HFFc6 (cell line): Measurements from ENCODE around the gene IRAK3. TPM values are rescaled to one million over a fixed set of nuclear protein-coding genes. Genes with fewer than 3 reads are reported as not detected.
"Not testable (repeated sequence)": the region's sequence is repeated elsewhere in the genome, so short reads cannot be mapped to it uniquely, and the experiment has no call there.

Experiments
- DNase-seq: peaks from one replicate; pipeline ENCODE4 v3.0.0-alpha.2; 2018
- H3K27ac Mint-ChIP-seq: 2 replicates; pipeline ENCODE4 v1.8.0; 2020; ENCODE audit warnings: mild to moderate bottlenecking, mixed read lengths
- H3K27me3 Mint-ChIP-seq: 2 replicates; pipeline ENCODE4 v1.8.0; 2021; ENCODE audit warnings: mild to moderate bottlenecking, moderate library complexity, mixed read lengths; ENCODE audit not compliant: insufficient read depth
- H3K36me3 Mint-ChIP-seq: 2 replicates; pipeline ENCODE4 v1.8.0; 2021; ENCODE audit warnings: low read depth, mixed read lengths
- H3K4me1 Mint-ChIP-seq: 2 replicates; pipeline ENCODE4 v1.8.0; 2020; ENCODE audit warnings: low read depth, mixed read lengths
- H3K4me3 Mint-ChIP-seq: 2 replicates; pipeline ENCODE4 v1.8.0; 2020; ENCODE audit warnings: mild to moderate bottlenecking, moderate library complexity, mixed read lengths
- H3K9me3 Mint-ChIP-seq: 2 replicates; pipeline ENCODE4 v1.8.0; 2020; ENCODE audit warnings: mild to moderate bottlenecking, mixed read lengths
- total RNA-seq, 6 experiments: library from RNA; stranded (reverse); fragmentation: NEBNext Ultra II Directional; extraction: Animal tissue kit (Norgen Biotek cat#: 25700); gene quantifications; 2 replicates in 1 of 6; 3 replicates in 5 of 6; pipeline ENCODE4 v1.2.3, GENCODE V29; 2021
- TF ChIP-seq, protein P1 (sequence below): fragments of 200-600 bp; sonication (generic); IDR thresholded peaks from 2 replicates; pipeline ENCODE4 v1.5.0; 2021; ENCODE audit warnings: antibody characterized with exemption, mild to moderate bottlenecking

Gene IRAK3
- total RNA-seq, 6 experiments from 2014 or later: 0.83 to 4.7 (median 3.6) TPM

DNA sequence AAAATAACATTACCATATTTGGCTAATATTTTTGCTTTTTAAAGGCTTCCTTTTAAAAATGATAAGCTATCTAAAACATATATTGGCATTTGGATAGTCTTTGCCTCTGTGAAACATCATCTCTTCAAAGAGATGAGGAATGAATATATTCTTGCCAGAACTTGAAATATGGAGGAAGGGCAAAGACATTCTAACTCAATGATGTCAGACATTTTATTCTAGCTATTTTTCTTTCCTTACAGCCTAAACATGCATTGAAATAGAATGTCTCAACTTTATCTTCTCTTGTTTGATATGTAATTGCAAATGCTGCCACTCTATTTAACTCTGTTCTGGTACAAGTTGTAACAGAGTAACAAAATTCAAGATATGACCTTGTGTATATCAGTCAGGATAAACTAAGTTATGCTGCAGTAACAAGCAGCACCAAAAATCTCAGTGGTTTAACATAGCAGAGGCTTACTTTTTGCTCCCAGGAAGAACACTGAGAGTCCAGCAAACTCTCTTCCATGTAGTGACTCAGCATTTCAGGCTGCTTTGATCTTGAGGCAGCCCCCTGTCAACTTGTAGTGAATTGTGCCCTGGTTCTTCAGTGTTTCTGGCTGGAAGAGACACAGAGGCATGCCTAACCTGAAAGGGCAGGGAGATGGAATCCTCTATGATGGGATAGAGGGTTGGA, 11.0 kb downstream of the IRAK3 start:
- Mint-ChIP-seq H3K27ac (no peak overlapping the region), H3K36me3 (peaks cover 6% of the 10 kb centered on the region; the same call in 1 of the 2 replicates), H3K4me3 (no peak overlapping the region), H3K9me3 (peaks cover 5% of the 10 kb centered on the region; the same call in 1 of the 2 replicates), H3K4me1 (peaks cover 20% of the 10 kb centered on the region), H3K27me3 (peaks cover 6% of the 10 kb centered on the region; the same call in 1 of the 2 replicates)
- TF ChIP-seq, protein P1, sequence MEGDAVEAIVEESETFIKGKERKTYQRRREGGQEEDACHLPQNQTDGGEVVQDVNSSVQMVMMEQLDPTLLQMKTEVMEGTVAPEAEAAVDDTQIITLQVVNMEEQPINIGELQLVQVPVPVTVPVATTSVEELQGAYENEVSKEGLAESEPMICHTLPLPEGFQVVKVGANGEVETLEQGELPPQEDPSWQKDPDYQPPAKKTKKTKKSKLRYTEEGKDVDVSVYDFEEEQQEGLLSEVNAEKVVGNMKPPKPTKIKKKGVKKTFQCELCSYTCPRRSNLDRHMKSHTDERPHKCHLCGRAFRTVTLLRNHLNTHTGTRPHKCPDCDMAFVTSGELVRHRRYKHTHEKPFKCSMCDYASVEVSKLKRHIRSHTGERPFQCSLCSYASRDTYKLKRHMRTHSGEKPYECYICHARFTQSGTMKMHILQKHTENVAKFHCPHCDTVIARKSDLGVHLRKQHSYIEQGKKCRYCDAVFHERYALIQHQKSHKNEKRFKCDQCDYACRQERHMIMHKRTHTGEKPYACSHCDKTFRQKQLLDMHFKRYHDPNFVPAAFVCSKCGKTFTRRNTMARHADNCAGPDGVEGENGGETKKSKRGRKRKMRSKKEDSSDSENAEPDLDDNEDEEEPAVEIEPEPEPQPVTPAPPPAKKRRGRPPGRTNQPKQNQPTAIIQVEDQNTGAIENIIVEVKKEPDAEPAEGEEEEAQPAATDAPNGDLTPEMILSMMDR: no peak
- DNase-seq: no peak

DNA sequence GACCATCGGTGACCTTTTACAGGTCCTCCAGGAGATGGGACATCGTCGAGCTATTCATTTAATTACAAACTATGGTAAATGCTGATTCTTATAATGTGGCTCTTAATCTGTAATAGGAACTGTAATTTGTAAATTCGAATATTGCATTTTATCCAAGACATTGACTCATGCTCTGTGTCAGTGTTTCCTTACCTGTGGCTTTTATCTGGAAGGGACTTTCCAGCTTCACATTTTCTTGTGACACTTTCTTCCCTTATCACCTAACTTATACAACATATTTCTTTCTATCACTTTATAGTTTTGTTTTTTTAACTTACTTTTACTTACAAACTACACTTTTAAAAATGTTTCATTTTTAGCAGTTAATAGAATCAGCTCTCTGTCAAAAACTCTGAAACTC, 14.8 kb downstream of the IRAK3 start:
- no peak overlapping the region for H3K4me3 Mint-ChIP-seq
- no peaks in the 10 kb centered on the region for H3K4me1 Mint-ChIP-seq
- H3K36me3 Mint-ChIP-seq: peaks cover 8% of the 10 kb centered on the region; the same call in 1 of the 2 replicates
- peaks cover 5% of the 10 kb centered on the region; the same call in 1 of the 2 replicates for H3K9me3 Mint-ChIP-seq
- no peak for DNase-seq
- H3K27ac Mint-ChIP-seq: no peak overlapping the region
- TF ChIP-seq, protein P1: no peak
- peaks cover 6% of the 10 kb centered on the region; the same call in 1 of the 2 replicates for H3K27me3 Mint-ChIP-seq

DNA sequence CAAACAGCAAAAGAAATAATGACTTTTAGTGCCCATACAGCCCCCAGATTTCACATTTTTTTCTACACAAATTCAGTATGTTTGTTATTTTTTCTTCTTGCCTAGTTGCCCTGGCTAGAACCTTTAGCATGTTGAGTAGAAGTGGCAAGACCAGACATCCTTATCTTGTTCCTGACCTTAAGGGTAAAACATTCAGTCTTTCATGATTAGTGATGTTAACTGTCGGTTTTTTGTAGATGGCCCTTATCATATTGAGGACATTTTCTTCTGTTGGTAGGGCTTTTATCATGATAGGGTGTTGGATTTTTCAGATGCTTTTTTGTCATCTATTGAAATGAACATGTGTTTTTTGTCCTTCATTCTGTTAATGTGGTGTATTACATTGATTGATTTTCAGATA, 17.1 kb downstream of the IRAK3 start:
- Mint-ChIP-seq H3K4me1 (peaks cover 10% of the 10 kb centered on the region), H3K27me3 (peaks cover 3% of the 10 kb centered on the region; the same call in 1 of the 2 replicates), H3K9me3 (no peaks in the 10 kb centered on the region), H3K36me3 (peaks cover 3% of the 10 kb centered on the region; the same call in 1 of the 2 replicates), H3K4me3 (no peak overlapping the region), H3K27ac (no peak overlapping the region)
- DNase-seq: no peak
- TF ChIP-seq, protein P1: no peak

DNA sequence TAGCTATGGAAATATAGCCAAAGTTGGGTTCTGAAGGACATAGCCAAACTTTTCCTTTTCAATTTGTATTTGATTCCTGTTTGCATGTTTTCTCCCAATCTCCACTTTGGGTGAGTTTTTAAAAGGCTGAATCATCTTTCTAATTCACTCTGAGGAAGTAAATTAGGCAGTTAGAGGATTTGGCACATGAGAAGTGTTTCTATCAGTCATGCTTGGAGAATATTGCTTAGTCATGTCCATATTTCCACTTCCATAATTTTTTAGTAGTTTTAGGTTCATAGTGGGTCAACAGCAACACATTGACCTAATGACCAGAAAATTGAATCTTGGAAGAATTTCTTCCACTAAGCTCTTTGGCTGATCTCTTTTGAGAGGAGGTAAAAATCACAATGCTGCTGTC, 21.8 kb downstream of the IRAK3 start:
- H3K4me1 Mint-ChIP-seq: peaks cover 13% of the 10 kb centered on the region
- no peak for DNase-seq
- TF ChIP-seq, protein P1: no peak
- no peaks in the 10 kb centered on the region for H3K9me3 Mint-ChIP-seq
- H3K27me3 Mint-ChIP-seq: peaks cover 3% of the 10 kb centered on the region; the same call in 1 of the 2 replicates
- no peak overlapping the region for H3K4me3 Mint-ChIP-seq
- H3K36me3 Mint-ChIP-seq: peaks cover 12% of the 10 kb centered on the region; the same call in 1 of the 2 replicates
- H3K27ac Mint-ChIP-seq: peak overlapping the region; percentile 22; the same call in 1 of the 2 replicates

DNA sequence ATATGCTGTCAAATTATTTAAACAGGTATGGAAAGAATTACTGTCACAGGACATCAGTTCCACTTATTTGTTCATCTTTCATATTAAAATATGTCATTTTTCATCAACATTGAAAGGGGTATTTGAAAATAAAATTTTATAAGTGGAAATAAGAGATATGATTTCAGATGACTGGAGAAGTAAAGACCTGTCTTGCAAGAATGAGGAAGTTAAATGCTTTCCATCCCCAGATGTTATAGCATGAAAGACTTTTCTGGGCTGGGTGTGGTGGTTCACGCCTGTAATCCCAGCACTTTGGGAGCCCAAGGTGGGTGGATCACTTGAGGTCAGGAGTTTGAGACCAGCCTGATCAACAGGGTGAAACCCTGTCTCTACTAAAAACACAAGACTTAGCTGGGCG, 22.6 kb downstream of the IRAK3 start:
- not testable (repeated sequence) for H3K27me3 Mint-ChIP-seq, H3K4me3 Mint-ChIP-seq, DNase-seq, H3K27ac Mint-ChIP-seq, H3K9me3 Mint-ChIP-seq
- Mint-ChIP-seq H3K36me3 (peaks cover 12% of the 10 kb centered on the region; the same call in 1 of the 2 replicates), H3K4me1 (peaks cover 13% of the 10 kb centered on the region)

DNA sequence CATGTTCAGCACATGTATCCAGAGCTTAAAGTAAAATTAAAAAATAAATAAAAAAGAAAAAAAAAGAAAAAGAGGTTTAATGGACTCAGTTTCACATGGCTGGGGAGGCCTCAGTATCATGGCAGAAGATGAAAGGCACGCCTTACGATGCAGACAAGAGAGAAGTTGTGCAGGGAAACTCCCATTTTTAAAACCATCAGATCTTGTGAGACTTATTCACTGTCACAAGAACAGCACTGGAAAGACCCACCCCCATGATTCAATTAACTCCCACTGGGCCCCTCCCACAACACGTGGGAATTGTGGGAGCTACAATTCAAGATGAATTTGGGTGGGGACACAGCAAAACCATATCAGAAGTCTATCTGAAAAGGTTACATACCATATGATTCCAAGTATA, 24.0 kb downstream of the IRAK3 start:
- peaks cover 13% of the 10 kb centered on the region for H3K4me1 Mint-ChIP-seq
- not testable (repeated sequence) for H3K36me3 Mint-ChIP-seq, H3K4me3 Mint-ChIP-seq, H3K9me3 Mint-ChIP-seq, DNase-seq, H3K27ac Mint-ChIP-seq, H3K27me3 Mint-ChIP-seq
